Endothelial cell of umbilical vein (primary cell): ENCODE data around the gene XIRP1. TPM values are rescaled to one million over a fixed set of nuclear protein-coding genes. Genes with fewer than 3 reads are reported as not detected.

ENCODE experiments used
- BruUV-seq: library from RNA; stranded (reverse); fragments of 400-500 nt; replicated peaks from 2 replicates; lab custom pipeline; 2021; lab: Mats Ljungman, UMichigan
- CTCF ChIA-PET: fragments of 300-600, 350-600 bp; sonication (Branson Sonifier 250); formaldehyde crosslinking; loops from one replicate; lab custom pipeline; 2021; ENCODE audit warnings: antibody characterized with exemption, inconsistent platforms; lab: Charles Lee
- POLR2A ChIA-PET: fragments of 300-600, 350-600 bp; sonication (Branson Sonifier 250); formaldehyde crosslinking; loops from one replicate; lab custom pipeline; 2021; ENCODE audit warnings: antibody characterized with exemption, inconsistent platforms; lab: Charles Lee
- DNase-seq: peaks from one replicate; pipeline ENCODE4 v3.0.0-alpha.2; 2011; ENCODE audit warnings: low read depth, low spot score
- FAIRE-seq: peaks from 2 replicates; lab custom pipeline; 2011; peaks lifted over from hg19 to GRCh38; lab: Jason Lieb, UNC
- H2AFZ ChIP-seq: 2 replicates; pipeline ENCODE4 v1.6.0; 2012; ENCODE audit warnings: low read depth, low read length, control low read depth, inconsistent platforms
- H3K27ac ChIP-seq: 2 replicates; pipeline ENCODE4 v1.5.1; 2011; ENCODE audit warnings: low read depth, mild to moderate bottlenecking, control low read depth, low read length, moderate library complexity; ENCODE audit not compliant: insufficient read depth
- H3K27me3 ChIP-seq, 2 experiments: 2 replicates each; pipeline versions ENCODE4 v1.6.0 to v1.6.1; 2011; ENCODE audit warnings: low read length in 2 of 2, mixed read lengths in 1 of 2; ENCODE audit not compliant: control insufficient read depth in 2 of 2, insufficient read depth in 2 of 2
- H3K36me3 ChIP-seq, 2 experiments: 2 replicates in 1 of 2; 3 replicates in 1 of 2; pipeline ENCODE4 v1.5.1; 2011; ENCODE audit warnings: low read length in 2 of 2, mild to moderate bottlenecking in 1 of 2, moderate library complexity in 1 of 2; ENCODE audit not compliant: control insufficient read depth in 2 of 2, insufficient read depth in 2 of 2; ENCODE audit errors: extremely low read depth in 1 of 2
- H3K4me1 ChIP-seq: 3 replicates; pipeline ENCODE4 v1.5.1; 2011; ENCODE audit warnings: mild to moderate bottlenecking, low read length; ENCODE audit not compliant: control insufficient read depth, insufficient read depth; ENCODE audit errors: extremely low read depth
- H3K4me2 ChIP-seq: 2 replicates; pipeline ENCODE4 v1.6.1; 2011; ENCODE audit warnings: low read length, control low read depth, mixed read lengths; ENCODE audit not compliant: insufficient read depth
- H3K4me3 ChIP-seq, 3 experiments: fragments of 200-600 bp in 1 of 3; sonication (generic), shearing (Covaris generic) in 1 of 3; replicated peaks in 1 of 3; 2 replicates each; pipeline ENCODE4 v1.5.1; 2011 to 2016; ENCODE audit warnings: control low read depth in 3 of 3, low read length in 3 of 3, mild to moderate bottlenecking in 2 of 3, inconsistent platforms in 1 of 3, low read depth in 1 of 3, moderate library complexity in 1 of 3; ENCODE audit not compliant: insufficient read depth in 1 of 3
- H3K79me2 ChIP-seq: 2 replicates; pipeline ENCODE4 v1.6.0; 2012; ENCODE audit warnings: low read length, inconsistent platforms; ENCODE audit not compliant: control insufficient read depth, insufficient read depth
- H3K9ac ChIP-seq: replicated peaks from 2 replicates; pipeline ENCODE3; 2011; ENCODE audit warnings: low read length, control low read depth; ENCODE audit not compliant: insufficient read depth; ENCODE audit errors: extremely low read depth
- H3K9me1 ChIP-seq: replicated peaks from 3 replicates; pipeline ENCODE4 v1.6.0; 2011; ENCODE audit warnings: mild to moderate bottlenecking, low read length; ENCODE audit not compliant: control insufficient read depth, insufficient read depth; ENCODE audit errors: extremely low read depth
- H3K9me3 ChIP-seq: replicated peaks from 2 replicates; pipeline ENCODE4 v1.5.1; 2012; ENCODE audit warnings: low read length, inconsistent platforms; ENCODE audit not compliant: control insufficient read depth, insufficient read depth
- H4K20me1 ChIP-seq: replicated peaks from 2 replicates; pipeline ENCODE3; 2011; ENCODE audit warnings: mild to moderate bottlenecking, low read length; ENCODE audit not compliant: control insufficient read depth, insufficient read depth; ENCODE audit errors: extremely low read depth
- CTCF ChIP-seq, 2 donors: IDR thresholded peaks; 1 replicate in 1 of 2; 2 replicates in 1 of 2; pipeline ENCODE4 v1.5.1; 2011; ENCODE audit warnings: low read length in 2 of 2, mild to moderate bottlenecking in 2 of 2, moderate library complexity in 2 of 2, control low read depth in 1 of 2, inconsistent platforms in 1 of 2, low read depth in 1 of 2; ENCODE audit not compliant: insufficient read depth in 1 of 2; ENCODE audit errors: extremely low read depth in 1 of 2
- EZH2 ChIP-seq: IDR thresholded peaks from 2 replicates; pipeline ENCODE4 v1.6.1; 2012; ENCODE audit warnings: borderline replicate concordance, low read depth, mild to moderate bottlenecking, moderate library complexity, low read length, inconsistent platforms; ENCODE audit not compliant: severe bottlenecking
- FOS ChIP-seq: IDR thresholded peaks from 2 replicates; pipeline ENCODE4 v1.6.1; 2011; ENCODE audit warnings: mild to moderate bottlenecking, low read length, moderate library complexity, borderline replicate concordance; ENCODE audit not compliant: insufficient read depth
- GATA2 ChIP-seq: IDR thresholded peaks from 2 replicates; pipeline ENCODE4 v1.7.0; 2011; ENCODE audit warnings: low read depth, mild to moderate bottlenecking, moderate library complexity, mixed read lengths, low read length; ENCODE audit not compliant: insufficient read length, insufficient read depth
- JUN ChIP-seq: IDR thresholded peaks from 2 replicates; pipeline ENCODE4 v1.6.1; 2011; ENCODE audit warnings: borderline replicate concordance, low read depth; ENCODE audit not compliant: insufficient read length, insufficient read depth
- MYC ChIP-seq: IDR thresholded peaks from one replicate; pipeline ENCODE4 v1.6.1; 2011; ENCODE audit warnings: mild to moderate bottlenecking, low read depth, low read length
- POLR2A ChIP-seq: IDR thresholded peaks from 2 replicates; pipeline ENCODE4 v1.6.1; 2012; ENCODE audit warnings: low read depth, mild to moderate bottlenecking, control low read depth, low read length
- POLR2AphosphoS5 ChIP-seq: IDR thresholded peaks from 2 replicates; pipeline ENCODE4 v1.6.1; 2012; ENCODE audit warnings: low read depth, mild to moderate bottlenecking, control low read depth, low read length, moderate library complexity; ENCODE audit not compliant: insufficient read depth
- dilution Hi-C: fragments of 300-500 bp; cut with MboI; formaldehyde crosslinking; loops from one replicate; pipeline ENCODE4 v1.15.0; 2019; ENCODE audit warnings: low sequenced_read_pairs; ENCODE audit not compliant: extremely low pct_ligation_motif_present
- intact Hi-C: fragments of 100-400 bp; cut with micrococcal nuclease; formaldehyde crosslinking; loops from one replicate; pipeline ENCODE4 v1.10.0; 2022
- polyA plus RNA-seq, 4 experiments: library from polyadenylated mRNA; depleted of rRNA in 3 of 4; stranded (reverse) in 3 of 4; unstranded in 1 of 4; fragments of >200 nt; gene quantifications; 2 replicates each; pipeline versions ENCODE4 v1.2.1 to v1.2.3, GENCODE V29; 2011 to 2012; ENCODE audit warnings: missing spikeins in 1 of 4
- total RNA-seq: library from RNA; stranded (reverse); gene quantifications from 2 replicates; pipeline ENCODE4 v1.2.3, GENCODE V29; 2021
- TF ChIP-seq, protein P1 (sequence below): IDR thresholded peaks from 2 replicates; pipeline ENCODE4 v1.6.1; 2011; ENCODE audit not compliant: insufficient read depth, insufficient read length

Gene XIRP1
- total and polyA plus RNA-seq, 2 donors (not counting 3 experiments of a cell fraction or from before 2014, with no cell fraction given), result not detected

DNA sequence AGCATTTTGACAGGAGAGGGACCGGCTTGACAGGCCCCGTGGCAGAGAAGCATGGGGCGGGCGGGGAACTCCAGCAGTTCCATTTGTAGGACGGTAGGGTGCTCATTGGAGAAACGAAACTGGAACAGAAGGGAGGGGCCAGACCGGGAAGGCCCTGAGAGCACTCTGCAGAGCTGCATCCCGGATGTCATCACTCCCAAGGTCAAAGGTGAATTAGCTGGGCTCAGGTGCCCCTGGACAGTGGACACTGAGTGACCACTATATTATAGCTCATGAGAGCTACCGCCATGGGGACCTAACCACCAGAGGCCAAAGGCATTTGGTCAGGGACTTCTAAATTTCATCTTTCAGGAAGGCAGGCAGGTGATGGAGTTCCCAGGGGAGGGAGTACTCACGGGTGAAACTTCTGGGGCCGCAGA lies 46.3 kb downstream of the XIRP1 start:
- H3K4me2 ChIP-seq, result no peak overlapping the region
- peak overlapping the region; percentile 97 for H3K27ac ChIP-seq
- no peak overlapping the region for H3K4me3 ChIP-seq
- no TSS peak for BruUV-seq
- H4K20me1 ChIP-seq, result no peaks in the 10 kb centered on the region
- no peak overlapping the region for H2AFZ ChIP-seq
- ChIA-PET POLR2A (interaction anchor here (0.6 kb wide), 1 partner anchor 16 kb away, joined by 3 read pairs; no protein-coding TSS in a partner anchor), CTCF (interaction anchor here (1.1 to 2.7 kb wide), 7 partner anchors 11 to 146 kb away, joined by 3 to 13 read pairs (median 6); partner anchors contain the start of genes GORASP1 and TTC21A)
- H3K79me2 ChIP-seq, result peaks cover 76% of the 10 kb centered on the region
- no peaks in the 10 kb centered on the region for H3K9me3 ChIP-seq
- H3K27me3 ChIP-seq, result no peaks in the 10 kb centered on the region
- TF ChIP-seq GATA2 (no peak), JUN (no peak), POLR2AphosphoS5 (no peak), MYC (no peak), POLR2A (no peak), CTCF (IDR thresholded peaks at IDR 0.05; ENCODE audit: extremely low read depth in 1 of 2, insufficient read depth in 1 of 2, low read depth in 1 of 2, low read length in 2 of 2) (no peak), FOS (no peak), EZH2 (no peak)
- TF ChIP-seq, protein P1, sequence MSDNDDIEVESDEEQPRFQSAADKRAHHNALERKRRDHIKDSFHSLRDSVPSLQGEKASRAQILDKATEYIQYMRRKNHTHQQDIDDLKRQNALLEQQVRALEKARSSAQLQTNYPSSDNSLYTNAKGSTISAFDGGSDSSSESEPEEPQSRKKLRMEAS, result no peak
- H3K9ac ChIP-seq, result peak overlapping the region; percentile 6
- peak; percentile 4 for FAIRE-seq
- dilution Hi-C loops, result no loop called here
- intact Hi-C loops, result loop anchor here (2.0 to 10.0 kb wide), 2 partner anchors 19 to 421 kb away; no protein-coding TSS in a partner anchor
- H3K9me1 ChIP-seq, result no peaks in the 10 kb centered on the region
- DNase-seq, result no peak
- peaks cover 4 to 32% of the 10 kb centered on the region in 2 experiments for H3K36me3 ChIP-seq
- H3K4me1 ChIP-seq, result peaks cover 60% of the 10 kb centered on the region
